C4-2B (cell line): ENCODE measurements around the gene ZNF516.
A peak's percentile ranks its signal among the peaks of the same experiment; 100 is the strongest.

ENCODE experiments used
- H3K27ac ChIP-seq: fragments of 450-650 bp; 2 replicates; pipeline ENCODE4 v1.5.1; 2017
- ZFX ChIP-seq: fragments of 450-650 bp; IDR thresholded peaks from 2 replicates; pipeline ENCODE4 v1.6.1; 2017
- TF ChIP-seq, protein P1 (sequence below): fragments of 450-650 bp; conservative IDR thresholded peaks from 2 replicates; pipeline ENCODE4 v1.5.1; 2017; ENCODE audit warnings: mild to moderate bottlenecking

The ZNF516 gene

DNA sequence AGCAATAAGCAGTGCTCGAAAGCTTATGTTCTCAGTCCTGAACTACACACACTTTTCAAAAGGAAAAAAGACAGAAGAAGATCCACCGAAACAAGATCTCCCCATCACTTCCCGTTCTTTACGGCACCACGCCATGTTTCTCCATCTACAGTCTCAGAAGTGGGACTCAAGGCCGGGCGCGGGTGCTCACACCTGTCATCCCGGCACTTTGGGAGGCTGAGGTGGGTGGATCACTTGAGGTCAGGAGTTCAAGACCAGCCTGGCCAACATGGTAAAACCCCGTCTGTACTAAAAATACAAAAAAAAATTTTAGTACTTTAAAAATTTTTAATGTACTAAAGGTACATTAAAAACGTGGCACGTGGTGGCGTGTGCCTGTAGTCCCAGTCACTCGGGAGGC, 31.2 kb downstream of the ZNF516 start:
- H3K27ac ChIP-seq = no peak overlapping the region

DNA sequence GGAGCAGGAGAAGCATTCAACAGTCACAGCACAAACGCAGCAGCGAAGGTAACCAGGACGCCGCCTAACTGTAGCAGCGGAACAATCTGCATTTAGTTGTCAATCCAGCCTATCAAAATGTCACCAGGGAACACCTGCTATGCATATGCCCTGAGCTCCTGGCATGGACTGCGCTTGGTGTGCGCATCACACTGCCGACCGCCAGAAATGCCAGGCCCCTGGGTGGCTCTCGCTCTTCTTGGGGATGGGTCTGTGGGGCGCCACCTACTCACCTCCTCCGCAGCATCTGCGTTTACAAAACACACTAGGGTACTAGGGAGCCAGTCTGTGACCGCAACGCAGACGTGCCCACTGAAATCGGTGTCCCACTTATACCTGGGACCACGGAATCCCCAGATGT, 31.7 kb downstream of the ZNF516 start:
- no peak overlapping the region for H3K27ac ChIP-seq
- TF ChIP-seq, protein P1, sequence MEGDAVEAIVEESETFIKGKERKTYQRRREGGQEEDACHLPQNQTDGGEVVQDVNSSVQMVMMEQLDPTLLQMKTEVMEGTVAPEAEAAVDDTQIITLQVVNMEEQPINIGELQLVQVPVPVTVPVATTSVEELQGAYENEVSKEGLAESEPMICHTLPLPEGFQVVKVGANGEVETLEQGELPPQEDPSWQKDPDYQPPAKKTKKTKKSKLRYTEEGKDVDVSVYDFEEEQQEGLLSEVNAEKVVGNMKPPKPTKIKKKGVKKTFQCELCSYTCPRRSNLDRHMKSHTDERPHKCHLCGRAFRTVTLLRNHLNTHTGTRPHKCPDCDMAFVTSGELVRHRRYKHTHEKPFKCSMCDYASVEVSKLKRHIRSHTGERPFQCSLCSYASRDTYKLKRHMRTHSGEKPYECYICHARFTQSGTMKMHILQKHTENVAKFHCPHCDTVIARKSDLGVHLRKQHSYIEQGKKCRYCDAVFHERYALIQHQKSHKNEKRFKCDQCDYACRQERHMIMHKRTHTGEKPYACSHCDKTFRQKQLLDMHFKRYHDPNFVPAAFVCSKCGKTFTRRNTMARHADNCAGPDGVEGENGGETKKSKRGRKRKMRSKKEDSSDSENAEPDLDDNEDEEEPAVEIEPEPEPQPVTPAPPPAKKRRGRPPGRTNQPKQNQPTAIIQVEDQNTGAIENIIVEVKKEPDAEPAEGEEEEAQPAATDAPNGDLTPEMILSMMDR = no peak
- no peak for TF ChIP-seq ZFX

More for the DNA sequence above, 31.2 kb downstream of the ZNF516 start:
- no peak for TF ChIP-seq ZFX
- TF ChIP-seq, protein P1 = no peak

DNA sequence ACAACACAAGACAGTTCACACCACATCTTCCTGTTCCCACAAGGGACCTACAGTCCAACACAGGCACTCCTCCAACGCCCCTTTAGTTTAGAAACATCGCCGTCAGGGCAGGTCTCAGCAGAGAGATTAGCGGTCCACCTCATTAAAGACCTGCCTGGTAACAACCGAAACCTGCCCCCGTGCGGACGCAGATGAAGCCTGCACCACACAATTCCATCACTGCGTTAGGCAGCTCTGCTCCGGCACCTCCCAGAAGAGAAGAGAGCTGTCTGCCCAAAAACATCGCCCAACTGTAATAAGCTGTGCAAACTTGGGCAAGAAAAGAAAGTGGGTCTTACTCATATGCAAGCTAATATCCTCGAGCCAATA, 32.7 kb downstream of the ZNF516 start:
- TF ChIP-seq, protein P1 = peak; percentile 73
- no peak for TF ChIP-seq ZFX
- H3K27ac ChIP-seq = no peak overlapping the region

DNA sequence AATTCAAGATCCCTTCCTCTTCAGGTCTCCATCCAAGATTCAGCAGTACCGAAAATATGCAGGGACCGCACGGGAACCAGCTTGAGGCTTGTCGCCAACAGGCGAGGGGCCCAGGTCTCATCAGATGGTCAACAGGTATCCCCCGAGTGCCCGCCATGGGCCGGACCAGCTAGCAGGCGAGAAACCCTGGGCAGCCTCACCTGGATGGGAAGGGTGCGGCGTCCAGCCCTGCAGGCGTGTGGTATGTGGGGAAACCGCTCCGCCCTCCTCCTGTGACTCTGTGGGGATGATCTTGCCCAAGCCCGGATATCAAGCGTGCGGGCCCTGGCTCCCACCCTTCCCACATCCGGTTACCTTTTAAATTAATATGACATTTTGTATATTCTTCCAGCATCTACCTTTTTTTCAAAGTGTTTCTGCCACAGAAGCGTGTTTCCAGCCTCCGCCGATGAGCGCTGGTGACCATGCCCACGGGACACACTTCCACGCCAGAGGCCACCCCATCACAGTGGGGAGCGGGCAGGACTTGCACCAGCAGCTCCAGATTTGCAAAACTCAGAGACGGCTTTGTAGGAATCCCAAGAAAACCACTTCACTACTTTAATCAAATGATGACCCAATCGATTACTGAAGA, 33.2 kb downstream of the ZNF516 start:
- TF ChIP-seq, protein P1 = no peak
- no peak for TF ChIP-seq ZFX
- H3K27ac ChIP-seq = no peak overlapping the region

DNA sequence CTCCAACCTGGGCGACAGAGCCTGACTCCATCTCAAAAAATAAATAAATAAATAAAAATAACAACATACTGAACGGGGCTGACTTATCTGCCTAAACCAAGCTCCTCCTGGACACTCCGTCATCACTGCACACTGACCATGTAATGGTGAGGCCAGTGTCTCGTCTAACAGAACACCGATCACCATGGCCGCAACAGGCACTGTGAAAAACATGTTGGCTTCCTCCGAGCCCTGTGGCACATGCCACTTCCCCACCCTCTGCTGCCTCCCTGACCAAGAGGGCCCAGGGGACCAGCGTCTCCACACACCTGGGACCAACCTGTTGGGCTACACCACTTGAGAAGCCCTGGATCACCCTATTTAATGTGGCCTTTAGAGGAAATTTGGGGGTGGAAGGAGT, 33.9 kb downstream of the ZNF516 start:
- TF ChIP-seq ZFX = no peak
- TF ChIP-seq, protein P1 = no peak
- H3K27ac ChIP-seq = no peak overlapping the region

DNA sequence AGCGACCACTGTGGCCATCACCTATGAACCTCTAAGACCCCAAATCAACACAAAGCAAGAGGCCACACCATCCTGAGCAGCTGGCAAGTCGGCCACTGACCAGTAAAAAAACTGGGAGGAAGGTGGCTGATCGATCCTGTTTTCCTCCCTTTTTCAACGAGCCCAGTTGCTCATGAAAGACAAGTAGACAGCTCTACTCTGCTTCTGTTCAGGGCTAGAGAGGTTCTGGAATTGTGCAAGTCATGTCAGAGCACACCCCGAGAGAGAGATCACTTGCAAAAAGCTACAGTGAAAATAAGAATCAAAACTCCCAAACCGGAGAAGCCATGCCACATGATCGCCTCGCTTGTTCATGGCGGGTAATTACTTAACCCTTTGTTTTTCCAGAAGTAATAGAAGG, 34.6 kb downstream of the ZNF516 start:
- no peak overlapping the region for H3K27ac ChIP-seq
- TF ChIP-seq ZFX = no peak
- TF ChIP-seq, protein P1 = no peak

DNA sequence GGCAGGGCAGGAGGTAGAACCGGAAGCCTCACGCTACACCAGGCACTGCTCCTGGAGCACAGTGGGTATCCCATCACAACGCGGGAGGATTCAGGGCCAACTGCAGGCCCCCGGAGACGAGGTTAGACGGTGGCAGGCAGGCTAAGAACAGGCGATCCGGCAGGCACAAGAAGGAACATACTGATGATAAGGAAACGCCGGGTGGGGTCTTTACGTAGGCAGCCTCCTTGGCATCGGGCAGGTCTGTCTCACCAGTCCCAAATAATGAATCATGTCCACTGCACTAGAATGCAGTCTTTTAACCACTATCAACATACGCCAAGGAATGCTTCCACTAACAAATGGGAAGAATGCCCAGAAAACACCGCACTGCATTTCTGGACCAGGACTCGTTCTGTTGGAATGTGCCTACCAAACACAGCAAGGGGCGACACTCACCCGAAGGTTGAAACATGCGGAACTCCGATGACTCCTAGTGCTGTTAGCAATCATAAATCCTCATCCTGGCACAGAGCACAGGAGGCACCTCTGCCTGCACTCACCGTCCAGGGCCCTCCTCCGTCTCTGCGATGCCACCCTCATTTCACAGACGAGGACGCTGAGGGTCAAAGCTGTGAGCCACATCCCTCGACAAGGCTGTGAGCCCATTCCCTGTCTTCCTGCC, 35.2 kb downstream of the ZNF516 start:
- no peak overlapping the region for H3K27ac ChIP-seq
- TF ChIP-seq, protein P1 = no peak
- TF ChIP-seq ZFX = no peak
